ENCODE data around the gene TOMM40L.

Gene TOMM40L

DNA sequence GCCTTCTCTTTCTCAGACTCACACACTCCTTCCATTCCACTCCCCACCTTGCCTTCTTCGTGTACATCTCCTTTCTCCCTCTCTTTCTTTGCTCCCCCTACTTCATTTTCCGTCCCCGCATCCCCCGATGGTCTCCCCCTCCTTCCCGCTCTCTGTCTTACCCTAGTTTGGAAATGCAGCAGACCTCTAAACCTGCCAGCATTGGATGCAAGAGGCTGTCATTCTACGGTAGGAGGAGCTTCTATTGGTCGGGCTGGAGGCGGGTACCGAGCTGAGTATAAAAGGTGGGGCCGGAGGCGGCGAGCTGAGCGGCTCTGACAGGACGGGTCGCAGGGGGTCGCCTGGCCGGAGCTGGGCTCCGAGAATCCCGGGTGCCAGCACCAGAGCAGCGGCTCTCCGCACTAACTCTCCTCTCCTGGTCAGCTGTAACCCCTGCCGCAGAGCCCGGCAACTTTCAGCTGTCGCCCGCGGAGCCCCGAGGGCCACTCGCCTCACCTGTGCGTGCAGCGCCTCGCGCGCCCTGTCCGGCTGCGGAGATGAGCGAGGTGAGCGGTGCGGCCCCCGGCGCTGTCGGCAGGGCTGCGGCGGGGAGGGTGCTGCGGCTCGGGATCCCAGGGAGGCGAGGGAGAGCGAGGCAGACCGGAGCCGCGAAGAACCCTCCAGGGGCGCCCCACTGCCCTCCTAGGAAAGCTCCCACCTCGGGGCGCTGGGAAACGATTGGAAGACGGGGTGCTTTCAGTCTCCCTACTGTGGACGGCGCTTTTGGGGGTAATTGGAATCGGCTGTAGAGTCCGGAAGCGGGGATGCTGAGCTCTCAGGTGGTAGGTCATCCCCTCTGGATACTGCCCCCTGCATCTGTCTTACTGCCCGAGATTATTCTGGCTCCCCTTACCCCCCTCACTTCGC lies 32.8 kb downstream of the TOMM40L start, which contains the start of gene PCP4L1:
Gene PCP4L1 (plus strand): TSS at position 307 of the 906 bp plus-strand sequence. CDS start 230 bp downstream, at position 537.
- peak; percentile 46 for DNase-seq

DNA sequence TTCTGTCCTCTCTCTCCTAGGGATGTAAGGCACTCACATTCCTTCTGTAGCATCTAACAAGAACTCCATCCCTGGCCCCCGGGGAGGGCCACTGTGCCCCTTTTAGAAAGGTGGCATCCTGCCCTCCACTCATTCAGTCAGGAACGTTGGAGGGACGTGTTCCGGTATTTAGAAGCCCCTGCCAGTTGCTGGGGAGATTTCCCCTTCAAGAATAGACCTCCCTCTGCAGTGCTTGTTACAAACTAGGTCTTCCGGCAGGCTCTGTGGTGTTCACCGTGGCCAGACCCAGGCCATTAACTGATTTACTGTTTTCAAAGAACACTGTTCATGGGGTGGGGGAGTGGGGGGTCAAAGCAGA lies 33.5 kb downstream of the TOMM40L start:
- no peak for DNase-seq

DNA sequence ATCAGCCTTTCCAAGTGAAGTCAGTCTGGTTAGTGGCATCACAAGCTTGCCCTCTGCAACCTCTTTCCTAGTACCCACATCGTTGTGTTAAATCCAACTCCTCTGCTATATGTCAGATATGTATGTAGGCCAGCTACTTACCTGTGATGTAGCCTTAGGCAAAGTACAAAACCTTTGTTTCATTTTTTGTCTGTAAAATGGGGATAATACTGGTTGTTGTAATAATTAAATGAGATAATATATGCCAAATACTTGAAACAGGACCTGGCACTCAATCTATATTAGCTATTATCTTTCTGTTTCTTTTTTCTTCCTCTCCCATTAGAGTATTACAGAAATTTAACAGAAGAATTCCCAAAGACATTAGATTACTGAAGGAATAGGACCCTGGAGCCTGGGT lies 33.9 kb downstream of the TOMM40L start:
- DNase-seq = no peak

DNA sequence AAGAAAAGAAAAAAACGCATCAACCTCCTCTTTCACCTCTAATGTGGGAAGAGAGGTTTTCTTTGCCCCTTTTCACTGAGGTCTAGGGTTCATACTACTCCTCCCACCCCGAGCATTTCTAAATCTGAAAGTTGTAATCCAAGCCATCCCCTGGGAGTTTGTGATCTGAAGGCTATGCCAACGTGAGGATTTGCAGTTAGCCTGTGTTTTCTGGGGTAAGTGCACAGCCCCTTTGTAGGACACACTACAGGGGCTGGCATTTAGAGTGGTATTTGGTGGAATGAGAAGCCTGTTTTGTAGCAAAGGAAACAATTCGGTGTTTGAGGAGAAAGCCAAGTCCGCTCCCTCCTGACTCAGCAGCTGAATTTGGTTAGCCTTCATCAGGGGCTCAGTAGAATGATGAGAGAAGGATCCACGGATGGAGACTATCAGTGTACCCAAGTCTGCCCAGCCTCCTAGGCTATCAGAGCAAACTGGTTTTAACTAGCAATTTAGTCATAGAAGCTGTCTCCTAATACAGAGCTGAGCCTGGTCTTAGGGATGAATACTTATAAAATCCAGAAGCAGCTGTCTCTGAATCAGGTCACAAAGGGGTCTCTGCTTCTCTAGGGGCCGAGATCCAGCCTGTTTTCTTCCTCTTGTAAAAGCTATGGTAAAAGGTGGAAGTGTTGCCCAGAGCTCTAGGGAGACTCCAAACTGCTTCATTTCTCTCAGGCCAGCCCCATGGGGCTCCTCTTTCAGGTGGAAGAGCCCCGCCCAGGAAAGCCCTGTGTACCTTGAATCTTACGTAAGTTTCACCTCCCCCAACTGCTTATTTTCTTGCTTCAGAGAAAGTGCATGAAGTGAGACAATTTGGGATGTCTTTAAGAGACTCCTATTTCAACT lies 34.8 kb downstream of the TOMM40L start:
- DNase-seq = no peak

DNA sequence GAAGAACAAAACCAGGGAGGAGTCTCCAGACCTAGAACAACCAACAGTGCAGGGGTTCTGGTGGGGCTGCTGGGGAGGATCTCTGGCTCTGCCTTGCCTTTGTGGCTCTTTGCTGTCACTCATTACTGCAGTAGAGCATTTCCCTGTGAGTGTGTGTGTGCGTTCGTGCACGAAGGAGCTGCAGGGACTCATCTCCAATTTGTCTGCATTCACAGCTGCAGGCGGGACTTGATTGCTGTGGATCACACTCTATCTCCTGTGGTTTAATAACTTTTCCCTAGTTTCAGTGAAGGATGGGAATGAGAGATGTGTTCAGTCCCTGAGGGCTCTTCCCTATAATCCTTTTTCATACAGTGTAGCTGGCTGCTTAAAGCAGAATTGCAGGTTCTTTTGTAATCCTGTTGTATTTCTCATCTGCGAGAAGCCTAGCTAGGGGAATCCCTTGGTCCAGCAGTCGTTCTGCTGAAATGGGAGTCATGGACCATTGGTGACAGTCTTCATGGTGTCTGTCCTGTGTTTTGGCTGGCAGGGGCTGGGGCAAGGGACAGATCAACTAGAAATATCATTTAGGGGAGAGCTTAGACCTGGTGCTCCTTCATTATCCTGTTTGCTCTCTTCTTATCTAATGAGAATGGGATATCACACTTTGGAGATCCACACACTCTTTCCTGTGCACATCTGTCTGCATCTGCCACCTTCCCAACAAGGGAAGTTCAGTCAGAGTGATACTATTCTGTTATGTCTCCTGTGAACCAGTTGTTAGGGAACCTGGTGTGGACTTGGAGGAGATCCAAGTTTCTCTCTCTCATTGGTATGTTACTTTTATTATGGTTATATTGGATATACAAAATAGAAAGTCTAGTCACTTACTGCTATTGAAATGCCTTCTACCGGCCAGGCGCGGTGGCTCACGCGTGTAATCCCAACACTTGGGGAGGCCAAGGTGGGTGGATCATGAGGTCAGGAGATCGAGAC lies 35.7 kb downstream of the TOMM40L start:
- DNase-seq = no peak

DNA sequence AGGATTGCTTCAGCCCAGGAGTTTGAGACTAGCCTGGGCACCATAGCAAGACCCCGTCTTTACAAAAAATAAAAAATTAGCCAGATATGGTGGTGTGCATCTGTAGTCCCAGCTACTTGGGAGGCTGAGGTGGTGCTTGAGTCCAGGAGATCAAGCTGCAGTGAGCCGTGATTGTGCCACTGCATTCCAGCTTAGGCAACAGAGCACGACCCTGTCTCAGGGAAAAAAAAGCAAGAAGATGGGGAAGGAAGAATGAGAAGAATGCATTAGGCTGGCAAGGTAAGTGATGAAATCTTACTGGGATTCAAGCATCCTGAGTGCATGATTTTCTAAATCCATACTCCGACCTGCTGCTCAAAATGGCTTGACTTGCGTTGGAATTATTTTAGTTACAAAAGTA lies 39.4 kb downstream of the TOMM40L start:
- no peak for DNase-seq

DNA sequence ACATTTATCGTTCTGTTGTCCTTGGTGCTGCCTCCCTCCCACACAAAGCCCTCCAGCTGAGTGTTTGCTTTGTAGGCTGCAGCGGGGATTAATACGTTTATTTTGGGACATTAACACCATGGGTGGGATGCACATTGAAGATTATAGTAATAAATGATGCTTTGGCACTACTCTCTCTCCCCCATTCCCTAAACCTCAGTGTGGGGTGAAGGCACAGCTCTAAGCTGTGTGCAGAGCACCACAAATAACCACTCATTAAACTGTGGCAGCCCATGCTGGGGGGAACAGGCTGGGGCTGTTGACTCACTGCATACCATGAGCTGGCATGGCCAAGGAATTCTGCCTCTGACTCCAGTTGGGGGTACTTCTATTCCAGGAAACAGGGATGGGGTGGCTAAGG lies 40.3 kb downstream of the TOMM40L start:
- no peak for DNase-seq

DNA sequence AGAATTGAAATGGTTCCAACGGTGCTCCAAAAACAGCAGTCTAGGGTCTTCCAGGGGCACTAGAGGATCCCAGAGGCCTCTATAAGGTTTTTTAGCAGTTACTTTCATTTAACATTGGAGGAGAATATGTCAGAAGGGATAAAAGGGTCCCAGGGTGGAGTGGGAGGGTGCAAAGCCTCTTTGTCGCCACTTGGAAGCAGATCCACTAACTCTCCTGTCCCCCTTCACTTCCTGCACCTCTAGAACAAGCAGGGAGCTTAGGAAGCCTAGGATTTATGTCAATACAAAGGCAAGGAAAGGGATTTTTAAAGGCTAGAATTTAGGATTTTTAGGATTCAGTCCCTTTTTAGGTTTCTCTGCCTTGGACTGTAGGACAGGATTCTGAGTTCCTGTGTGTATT lies 41.0 kb downstream of the TOMM40L start:
- DNase-seq = no peak

DNA sequence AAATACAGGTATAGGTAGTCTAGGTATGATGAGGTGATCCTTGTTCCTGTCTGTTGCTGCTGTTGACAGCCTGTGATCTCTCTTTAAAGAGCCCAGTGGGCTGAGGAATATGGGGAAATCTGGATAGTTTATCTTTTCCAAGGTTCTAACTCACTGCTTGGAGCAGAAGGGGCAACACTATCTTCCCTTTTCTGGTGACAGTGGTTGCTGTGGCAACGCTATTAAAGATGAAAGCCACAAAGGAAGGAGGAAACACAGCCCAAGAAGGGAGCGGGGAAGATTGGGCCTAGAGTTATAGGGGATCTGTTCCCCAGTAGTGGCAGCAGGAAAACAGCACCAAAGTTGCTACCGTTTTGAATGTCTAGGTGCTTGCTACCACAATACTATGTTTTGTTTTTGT lies 41.5 kb downstream of the TOMM40L start:
- DNase-seq = no peak

DNA sequence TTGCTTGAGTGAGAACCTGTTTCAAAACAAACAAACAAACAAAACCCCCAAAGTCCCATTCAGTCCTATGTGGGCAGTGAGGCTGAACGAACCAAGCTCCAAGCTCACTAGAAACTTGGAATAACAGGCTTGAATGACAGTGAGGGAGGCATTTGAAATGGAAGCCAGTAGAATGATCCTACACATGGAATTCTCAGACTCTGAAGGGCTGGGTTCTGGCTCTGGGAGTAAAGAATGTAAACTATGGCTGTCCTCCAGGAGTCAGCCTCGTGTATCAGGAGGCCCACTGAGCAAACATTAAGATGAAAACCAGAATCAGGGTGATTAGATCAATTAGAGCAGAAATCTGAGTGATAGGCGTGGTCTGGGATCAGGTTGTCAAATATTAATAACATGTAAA lies 47.5 kb downstream of the TOMM40L start:
- DNase-seq = no peak

DNA sequence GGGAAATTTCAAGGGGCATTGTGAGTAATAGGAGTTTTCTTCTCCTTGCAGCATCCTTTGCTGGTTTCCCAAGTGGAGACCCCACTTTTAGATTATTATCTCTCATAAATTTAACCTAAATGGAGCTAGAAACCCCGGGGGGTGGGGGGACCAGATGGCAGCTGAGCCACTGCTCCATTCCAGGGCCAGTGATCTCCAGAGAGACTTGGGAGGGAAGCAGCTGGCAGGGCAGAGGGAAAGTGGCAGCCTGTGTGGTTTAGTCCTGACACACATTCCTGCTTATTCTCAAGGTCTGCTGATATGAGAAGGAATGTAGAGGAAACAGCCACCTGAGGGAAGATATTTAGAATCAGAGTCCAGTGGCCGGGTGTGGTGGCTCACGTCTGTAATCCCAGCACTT lies 49.0 kb downstream of the TOMM40L start:
- DNase-seq = no peak
